Vagina (tissue), 2 donors: Measurements from ENCODE around the gene ASRGL1. TPM values are rescaled to one million over a fixed set of nuclear protein-coding genes. Genes with fewer than 3 reads are reported as not detected.

Experiments
- DNase-seq, 2 donors: peaks; one replicate each; pipeline ENCODE4 v3.0.0-alpha.2; 2017; ENCODE audit errors: extremely low spot score in 2 of 2
- H3K27ac ChIP-seq: fragments of 200-600 bp; sonication (generic); one replicate; pipeline ENCODE4 v1.5.1; 2019
- H3K27me3 ChIP-seq: fragments of 200-600 bp; sonication (generic); one replicate; pipeline ENCODE4 v1.5.1; 2019
- H3K36me3 ChIP-seq, 2 donors: fragments of 200-600 bp; sonication (generic); one replicate each; pipeline ENCODE4 v1.5.1; 2017 to 2019
- H3K4me1 ChIP-seq: fragments of 200-600 bp; sonication (generic); one replicate; pipeline ENCODE4 v1.5.1; 2019
- H3K4me3 ChIP-seq, 2 donors: fragments of 200-600 bp; sonication (generic); 1 replicate in 1 of 2; 2 replicates in 1 of 2; pipeline ENCODE4 v1.5.1; 2016 to 2019
- H3K9me3 ChIP-seq: fragments of 200-600 bp; sonication (generic); one replicate; pipeline ENCODE4 v1.5.1; 2019
- POLR2A ChIP-seq, 2 donors: fragments of 450-650 bp; IDR thresholded peaks; one replicate each; pipeline ENCODE4 v1.6.1; 2017; ENCODE audit warnings: antibody characterized with exemption in 2 of 2, mild to moderate bottlenecking in 2 of 2, moderate library complexity in 2 of 2
- POLR2AphosphoS5 ChIP-seq, 2 donors: sonication (generic); formaldehyde crosslinking; IDR thresholded peaks; one replicate each; pipeline ENCODE4 v1.9.0; 2017; ENCODE audit warnings: antibody characterized with exemption in 2 of 2, mild to moderate bottlenecking in 2 of 2, low read depth in 1 of 2; ENCODE audit not compliant: insufficient read depth in 1 of 2
- intact Hi-C: fragments of 100-400 bp; cut with DNase I; formaldehyde crosslinking; loops from one replicate; pipeline ENCODE4 v1.15.1; 2023
- total RNA-seq: library from RNA; depleted of rRNA; stranded (reverse); fragments of >200 nt; gene quantifications from one replicate; pipeline ENCODE4 v1.2.3, GENCODE V29; 2016
- TF ChIP-seq, protein P1 (sequence below), 3 experiments: fragments of 450-650 bp in 2 of 3; fragments of 200-600 bp in 1 of 3; sonication (generic) in 1 of 3; IDR thresholded peaks; one replicate each; pipeline ENCODE4 v1.5.1; 2017 to 2019; ENCODE audit warnings: antibody characterized with exemption in 3 of 3, mild to moderate bottlenecking in 2 of 3, moderate library complexity in 2 of 3

Gene ASRGL1
- 5.6 TPM for total RNA-seq

DNA sequence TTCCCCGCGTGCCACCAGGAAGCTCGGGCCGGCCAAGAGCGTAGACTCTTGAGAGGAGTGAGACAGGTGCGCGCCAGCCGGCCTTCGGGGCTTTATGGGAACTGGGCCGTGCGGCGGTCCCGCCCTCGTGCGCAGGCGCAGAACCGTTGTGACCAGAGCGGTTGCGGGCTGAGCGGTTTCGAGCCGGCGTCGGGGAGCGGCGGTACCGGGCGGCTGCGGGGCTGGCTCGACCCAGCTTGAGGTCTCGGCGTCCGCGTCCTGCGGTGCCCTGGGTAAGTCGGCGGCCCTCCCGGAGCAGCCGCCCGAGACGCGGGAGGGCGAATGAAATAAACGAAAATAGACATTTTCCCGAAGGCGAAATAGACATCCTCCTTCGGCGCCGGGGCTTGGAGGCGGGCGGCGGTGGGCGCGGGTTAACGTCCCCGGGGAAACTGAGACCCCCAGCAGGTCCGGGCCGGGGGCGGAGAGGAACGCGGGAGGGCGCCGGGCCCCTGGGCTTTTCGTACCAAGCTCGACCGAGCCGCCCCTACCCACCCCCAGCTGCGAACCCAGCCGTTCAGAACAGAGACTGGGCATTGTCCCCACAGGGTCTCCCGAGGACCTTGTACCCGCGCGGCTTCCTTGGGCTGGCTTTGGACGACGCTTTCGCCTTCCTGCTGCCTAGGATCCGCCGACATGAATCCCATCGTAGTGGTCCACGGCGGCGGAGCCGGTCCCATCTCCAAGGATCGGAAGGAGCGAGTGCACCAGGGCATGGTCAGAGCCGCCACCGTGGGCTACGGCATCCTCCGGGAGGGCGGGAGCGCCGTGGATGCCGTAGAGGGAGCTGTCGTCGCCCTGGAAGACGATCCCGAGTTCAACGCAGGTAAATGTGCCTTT lies at the start of gene ASRGL1:
Gene ASRGL1 (plus strand): TSS at position 146 of the 879 bp plus-strand sequence. CDS start 530 bp downstream, at position 676.
- DNase-seq, result no peak
- no peaks in the 10 kb centered on the region for H3K36me3 ChIP-seq
- intact Hi-C loops, result no loop called here
- H3K27me3 ChIP-seq, result no peaks in the 10 kb centered on the region
- peak within 1 kb of the TSS; percentile 57 to 78 for H3K4me3 ChIP-seq
- TF ChIP-seq POLR2A (IDR thresholded peaks at IDR 0.05), result no peak
- peak in 1 of 2 donors; percentile 26 for TF ChIP-seq POLR2AphosphoS5 (IDR thresholded peaks at IDR 0.05; ENCODE audit: insufficient read depth in 1 of 2, low read depth in 1 of 2)
- TF ChIP-seq, protein P1, sequence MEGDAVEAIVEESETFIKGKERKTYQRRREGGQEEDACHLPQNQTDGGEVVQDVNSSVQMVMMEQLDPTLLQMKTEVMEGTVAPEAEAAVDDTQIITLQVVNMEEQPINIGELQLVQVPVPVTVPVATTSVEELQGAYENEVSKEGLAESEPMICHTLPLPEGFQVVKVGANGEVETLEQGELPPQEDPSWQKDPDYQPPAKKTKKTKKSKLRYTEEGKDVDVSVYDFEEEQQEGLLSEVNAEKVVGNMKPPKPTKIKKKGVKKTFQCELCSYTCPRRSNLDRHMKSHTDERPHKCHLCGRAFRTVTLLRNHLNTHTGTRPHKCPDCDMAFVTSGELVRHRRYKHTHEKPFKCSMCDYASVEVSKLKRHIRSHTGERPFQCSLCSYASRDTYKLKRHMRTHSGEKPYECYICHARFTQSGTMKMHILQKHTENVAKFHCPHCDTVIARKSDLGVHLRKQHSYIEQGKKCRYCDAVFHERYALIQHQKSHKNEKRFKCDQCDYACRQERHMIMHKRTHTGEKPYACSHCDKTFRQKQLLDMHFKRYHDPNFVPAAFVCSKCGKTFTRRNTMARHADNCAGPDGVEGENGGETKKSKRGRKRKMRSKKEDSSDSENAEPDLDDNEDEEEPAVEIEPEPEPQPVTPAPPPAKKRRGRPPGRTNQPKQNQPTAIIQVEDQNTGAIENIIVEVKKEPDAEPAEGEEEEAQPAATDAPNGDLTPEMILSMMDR (IDR thresholded peaks at IDR 0.05), result no peak
- H3K9me3 ChIP-seq, result no peaks in the 10 kb centered on the region
- peak within 1 kb of the TSS; percentile 15 for H3K27ac ChIP-seq
- H3K4me1 ChIP-seq, result peaks cover 9% of the 10 kb centered on the region

DNA sequence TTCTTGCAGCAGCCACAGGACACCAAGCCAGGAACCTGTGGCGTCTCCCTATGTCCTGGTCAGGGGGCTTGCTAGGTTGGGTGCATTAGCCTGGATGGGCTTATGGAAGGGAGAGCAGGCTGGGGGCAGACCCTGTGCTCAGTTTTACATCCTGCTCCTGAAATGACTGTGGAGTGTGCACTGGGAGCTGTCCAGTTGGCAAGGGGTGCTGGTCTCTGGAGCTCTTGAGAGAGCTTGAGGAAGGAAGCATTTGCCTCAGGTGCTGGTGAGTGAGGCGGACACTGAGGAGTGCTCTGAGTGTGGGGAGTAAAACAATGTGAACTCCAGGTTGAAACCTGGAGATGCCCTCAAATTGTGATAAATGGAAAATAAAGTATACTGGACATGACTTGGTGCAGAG lies 41.7 kb upstream of the ASRGL1 start:
- TF ChIP-seq, protein P1 (IDR thresholded peaks at IDR 0.05), result no peak
- no peak for TF ChIP-seq POLR2A (IDR thresholded peaks at IDR 0.05)
- no peak for TF ChIP-seq POLR2AphosphoS5 (IDR thresholded peaks at IDR 0.05; ENCODE audit: insufficient read depth in 1 of 2, low read depth in 1 of 2)
- Histone ChIP-seq H3K4me3 (no peak overlapping the region), H3K27ac (no peak overlapping the region), H3K27me3 (no peaks in the 10 kb centered on the region), H3K9me3 (no peaks in the 10 kb centered on the region), H3K4me1 (no peaks in the 10 kb centered on the region), H3K36me3 (no peaks in the 10 kb centered on the region)
- intact Hi-C loops, result no loop called here
- DNase-seq, result no peak

DNA sequence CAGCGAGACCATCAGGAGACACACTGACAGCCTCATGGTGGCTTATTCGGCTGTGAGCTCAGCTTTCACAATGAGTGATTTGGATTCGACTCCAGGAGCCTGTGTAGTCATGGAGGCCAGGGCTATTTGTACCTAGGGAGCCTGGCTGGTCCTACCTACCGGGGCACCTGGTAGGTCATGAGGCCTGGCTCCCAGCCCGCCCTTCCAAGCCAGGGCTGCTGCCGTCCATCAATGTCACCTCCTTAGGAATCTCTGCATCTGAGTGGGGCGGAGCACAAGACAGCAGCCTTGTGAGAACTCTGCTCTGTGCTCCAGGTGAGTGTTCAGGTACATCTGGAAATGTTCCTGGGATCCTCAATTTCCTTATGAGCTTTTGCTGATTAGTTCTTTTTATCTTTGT lies 38.3 kb upstream of the ASRGL1 start, which contains the start of gene SCGB1D4:
Gene SCGB1D4 (minus strand): TSS at position 101 of the 400 bp plus-strand sequence. CDS start 65 bp downstream, at position 36.
- H3K36me3 ChIP-seq, result no peaks in the 10 kb centered on the region
- no peaks in the 10 kb centered on the region for H3K27me3 ChIP-seq
- no peaks in the 10 kb centered on the region for H3K4me1 ChIP-seq
- no peak within 1 kb of the TSS for H3K27ac ChIP-seq
- H3K4me3 ChIP-seq, result no peak within 1 kb of the TSS
- no peak for TF ChIP-seq POLR2A (IDR thresholded peaks at IDR 0.05)
- TF ChIP-seq POLR2AphosphoS5 (IDR thresholded peaks at IDR 0.05; ENCODE audit: insufficient read depth in 1 of 2, low read depth in 1 of 2), result no peak
- TF ChIP-seq, protein P1 (IDR thresholded peaks at IDR 0.05), result no peak
- intact Hi-C loops, result no loop called here
- DNase-seq, result peak in 1 of 2 donors; percentile 67
- no peaks in the 10 kb centered on the region for H3K9me3 ChIP-seq

DNA sequence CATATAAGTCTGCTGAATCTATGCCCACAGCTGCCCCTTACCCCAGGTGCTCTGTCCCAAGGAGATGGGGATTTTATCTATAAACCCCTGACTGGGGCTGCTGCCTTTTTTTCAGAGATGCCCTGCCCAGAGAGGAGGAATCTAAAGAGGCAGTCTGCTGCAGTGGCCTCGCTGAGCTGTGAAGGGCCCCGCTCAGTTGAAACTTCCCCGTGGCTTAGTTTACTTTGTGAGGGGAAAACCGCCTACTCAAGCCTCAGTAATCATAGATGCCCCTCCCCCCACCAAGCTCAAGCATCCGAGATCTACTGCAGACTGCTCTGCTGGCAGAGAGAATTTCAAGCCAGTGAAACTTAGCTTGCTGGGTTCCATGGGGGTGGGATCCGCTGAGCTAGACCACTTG lies 31.0 kb upstream of the ASRGL1 start:
- H3K4me3 ChIP-seq, result no peak overlapping the region
- H3K27me3 ChIP-seq, result no peaks in the 10 kb centered on the region
- H3K9me3 ChIP-seq, result no peaks in the 10 kb centered on the region
- H3K27ac ChIP-seq, result no peak overlapping the region
- peak in 1 of 2 donors; percentile 54 for DNase-seq
- intact Hi-C loops, result no loop called here
- H3K36me3 ChIP-seq, result no peaks in the 10 kb centered on the region
- TF ChIP-seq POLR2A (IDR thresholded peaks at IDR 0.05), result no peak
- no peak for TF ChIP-seq POLR2AphosphoS5 (IDR thresholded peaks at IDR 0.05; ENCODE audit: insufficient read depth in 1 of 2, low read depth in 1 of 2)
- TF ChIP-seq, protein P1 (IDR thresholded peaks at IDR 0.05), result no peak
- H3K4me1 ChIP-seq, result no peaks in the 10 kb centered on the region

DNA sequence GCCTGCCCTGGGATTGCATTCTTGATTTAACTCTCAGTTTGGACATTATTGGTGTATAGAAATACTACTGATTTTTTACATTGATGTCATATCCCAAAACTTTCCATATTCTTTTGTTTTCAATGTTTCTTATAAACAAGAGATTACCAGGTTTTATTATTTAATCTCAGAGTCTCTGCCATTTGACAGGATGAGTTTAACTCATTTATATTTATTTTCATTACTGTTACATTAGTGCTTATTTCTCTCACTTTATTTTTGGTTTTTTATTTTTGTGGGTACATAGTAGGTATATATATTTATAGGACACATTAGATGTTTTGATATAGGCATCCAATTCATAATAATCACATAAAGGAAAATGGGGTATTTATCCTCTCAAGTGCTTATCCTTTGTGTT lies 29.3 kb upstream of the ASRGL1 start:
- no peaks in the 10 kb centered on the region for H3K36me3 ChIP-seq
- H3K4me1 ChIP-seq, result no peaks in the 10 kb centered on the region
- no peak for DNase-seq
- TF ChIP-seq POLR2AphosphoS5 (IDR thresholded peaks at IDR 0.05; ENCODE audit: insufficient read depth in 1 of 2, low read depth in 1 of 2), result no peak
- no peak for TF ChIP-seq POLR2A (IDR thresholded peaks at IDR 0.05)
- TF ChIP-seq, protein P1 (IDR thresholded peaks at IDR 0.05), result no peak
- no peaks in the 10 kb centered on the region for H3K27me3 ChIP-seq
- no peak overlapping the region for H3K4me3 ChIP-seq
- no peaks in the 10 kb centered on the region for H3K9me3 ChIP-seq
- intact Hi-C loops, result no loop called here
- no peak overlapping the region for H3K27ac ChIP-seq
